Mesodermal cell (in vitro differentiated cells): ENCODE data around the gene IL10.

Experiments
- H3K27ac ChIP-seq: 2 replicates; pipeline ENCODE4 v1.7.0; 2013; ENCODE audit warnings: mild to moderate bottlenecking, low read depth, low read length, moderate library complexity; ENCODE audit not compliant: severe bottlenecking
- H3K36me3 ChIP-seq: 2 replicates; pipeline ENCODE4 v1.7.1; 2013; ENCODE audit warnings: mild to moderate bottlenecking, low read length, moderate library complexity; ENCODE audit not compliant: control insufficient read depth, insufficient read depth
- H3K4me1 ChIP-seq: one replicate; pipeline ENCODE4 v1.7.1; 2013; ENCODE audit warnings: mild to moderate bottlenecking, low read length; ENCODE audit not compliant: insufficient read depth, control insufficient read depth, poor library complexity, severe bottlenecking
- H3K4me3 ChIP-seq: 2 replicates; pipeline ENCODE4 v1.7.0; 2013; ENCODE audit warnings: low read length, control low read depth, mild to moderate bottlenecking; ENCODE audit not compliant: insufficient read depth, poor library complexity, severe bottlenecking; ENCODE audit errors: extremely low read depth
- H3K9me3 ChIP-seq: 2 replicates; pipeline ENCODE4 v1.7.1; 2013; ENCODE audit warnings: mild to moderate bottlenecking, low read length, moderate library complexity; ENCODE audit not compliant: control insufficient read depth
- WGBS, 2 experiments: methylation state at CpG; one replicate each; pipeline ENCODE4 v1.1.5; 2013; ENCODE audit warnings: missing lambda C conversion rate in 2 of 2; ENCODE audit not compliant: insufficient coverage in 2 of 2; 5-methylcytosine and 5-hydroxymethylcytosine counted together

Gene IL10

GRCh38 chr1:206793620-206794019, 21.3 kb upstream of the IL10 start:
- Histone ChIP-seq H3K9me3 (no peaks in the 10 kb centered on the region), H3K36me3 (no peaks in the 10 kb centered on the region), H3K4me3 (no peak overlapping the region), H3K4me1 (peaks cover 6% of the 10 kb centered on the region), H3K27ac (no peak overlapping the region)
- WGBS, 2 experiments, result 56 to 72% methylated on average over 3 to 5 of the region's 7 CpGs

GRCh38 chr1:206792939-206793607, 20.8 kb upstream of the IL10 start:
- WGBS, 2 experiments, result 69 to 87% methylated on average over 10 to 15 of the region's 16 CpGs
- no peak overlapping the region for H3K27ac ChIP-seq

GRCh38 chr1:206790502-206791250, 18.4 kb upstream of the IL10 start:
- no peak overlapping the region for H3K4me3 ChIP-seq
- WGBS, 2 experiments, result 95 to 98% methylated on average over 5 to 7 of the region's 11 CpGs
- no peaks in the 10 kb centered on the region for H3K9me3 ChIP-seq
- no peaks in the 10 kb centered on the region for H3K36me3 ChIP-seq
- peaks cover 6% of the 10 kb centered on the region for H3K4me1 ChIP-seq
- H3K27ac ChIP-seq, result no peak overlapping the region

More at GRCh38 chr1:206792939-206793607, 20.8 kb upstream of the IL10 start:
- Histone ChIP-seq H3K4me1 (peaks cover 6% of the 10 kb centered on the region), H3K36me3 (no peaks in the 10 kb centered on the region), H3K4me3 (no peak overlapping the region), H3K9me3 (no peaks in the 10 kb centered on the region)

GRCh38 chr1:206788487-206789050, 16.3 kb upstream of the IL10 start:
- 90% methylated on average over 2 of the region's 3 CpGs; no CpG with 5 or more reads in 1 of the 2 experiments for WGBS, 2 experiments
- Histone ChIP-seq H3K4me1 (peaks cover 6% of the 10 kb centered on the region), H3K9me3 (no peaks in the 10 kb centered on the region), H3K36me3 (no peaks in the 10 kb centered on the region), H3K4me3 (no peak overlapping the region), H3K27ac (no peak overlapping the region)

DNA sequence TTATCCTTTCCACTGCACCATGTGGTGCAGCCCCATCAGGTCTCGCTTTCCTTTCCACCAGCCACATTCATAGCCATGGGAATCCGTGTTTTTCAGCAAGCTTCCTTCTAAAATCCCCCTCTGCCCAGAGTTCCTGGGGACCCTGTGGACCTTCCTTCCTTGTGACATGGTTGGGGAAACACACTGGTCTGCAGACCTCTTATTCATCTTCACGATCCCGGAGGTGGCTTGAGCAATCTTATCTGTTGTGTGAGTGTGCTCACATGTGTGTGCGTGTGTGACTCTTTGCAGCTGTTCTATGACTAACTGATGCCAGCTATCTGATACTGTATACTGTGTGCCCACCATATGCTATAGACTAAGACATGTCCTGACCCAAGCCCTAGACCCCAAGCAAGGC, 15.6 kb upstream of the IL10 start:
- Histone ChIP-seq H3K27ac (no peak overlapping the region), H3K4me1 (peaks cover 6% of the 10 kb centered on the region), H3K4me3 (no peak overlapping the region), H3K36me3 (no peaks in the 10 kb centered on the region), H3K9me3 (no peaks in the 10 kb centered on the region)
- 96 to 100% methylated on average over 2 of the region's 5 CpGs for WGBS, 2 experiments

- 63 to 87% methylated on average over 1 to 2 of the region's 5 CpGs for WGBS, 2 experiments
- H3K36me3 ChIP-seq, result no peaks in the 10 kb centered on the region
- H3K27ac ChIP-seq, result no peak overlapping the region
- no peak overlapping the region for H3K4me3 ChIP-seq
- H3K9me3 ChIP-seq, result no peaks in the 10 kb centered on the region
- peaks cover under 1% of the 10 kb centered on the region for H3K4me1 ChIP-seq
These were observed 14.1 kb upstream of the IL10 start for GRCh38 chr1:206786212-206786886.

DNA sequence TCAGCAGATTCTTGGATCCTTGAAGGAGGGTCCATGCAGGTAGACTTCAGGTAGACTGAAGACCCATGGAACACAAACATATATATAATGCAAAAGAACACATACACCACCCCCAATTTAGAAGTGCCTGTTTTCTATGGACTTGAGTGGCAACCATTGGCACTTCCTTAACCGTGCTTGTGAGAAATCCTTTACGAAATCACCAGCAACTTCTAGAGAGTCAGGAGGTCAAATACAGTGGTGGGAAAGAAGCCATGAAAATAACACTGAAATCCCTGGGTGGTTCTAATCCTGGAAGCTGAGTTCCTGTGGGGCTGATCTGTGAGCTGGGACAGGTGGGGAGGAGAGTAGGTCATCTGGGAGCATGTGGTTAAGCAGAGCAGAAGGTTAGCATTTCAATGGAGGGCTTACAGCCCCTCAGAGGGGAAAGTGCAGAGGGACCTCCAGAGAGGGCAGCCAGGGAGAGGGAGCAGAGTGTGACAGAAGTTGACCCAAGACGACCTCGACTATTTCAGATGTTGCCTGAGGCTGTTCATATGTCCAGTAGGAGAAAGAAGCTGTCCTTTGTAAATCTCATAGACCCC, 13.0 kb upstream of the IL10 start:
- Histone ChIP-seq H3K4me3 (no peak overlapping the region), H3K36me3 (no peaks in the 10 kb centered on the region), H3K9me3 (no peaks in the 10 kb centered on the region), H3K27ac (no peak overlapping the region), H3K4me1 (no peaks in the 10 kb centered on the region)
- 80 to 84% methylated on average over 3 of the region's 4 CpGs for WGBS, 2 experiments

GRCh38 chr1:206784471-206784903, 12.2 kb upstream of the IL10 start:
- Histone ChIP-seq H3K9me3 (no peaks in the 10 kb centered on the region), H3K36me3 (no peaks in the 10 kb centered on the region), H3K4me1 (no peaks in the 10 kb centered on the region), H3K4me3 (no peak overlapping the region), H3K27ac (no peak overlapping the region)
- 92 to 98% methylated on average over 13 to 17 of the region's 17 CpGs for WGBS, 2 experiments

- Histone ChIP-seq H3K27ac (no peak overlapping the region), H3K4me3 (no peak overlapping the region), H3K4me1 (no peaks in the 10 kb centered on the region), H3K9me3 (no peaks in the 10 kb centered on the region), H3K36me3 (no peaks in the 10 kb centered on the region)
- WGBS, 2 experiments, result 91 to 93% methylated on average over 7 of the region's 7 CpGs
These were observed 11.2 kb upstream of the IL10 start for GRCh38 chr1:206783506-206783905.

DNA sequence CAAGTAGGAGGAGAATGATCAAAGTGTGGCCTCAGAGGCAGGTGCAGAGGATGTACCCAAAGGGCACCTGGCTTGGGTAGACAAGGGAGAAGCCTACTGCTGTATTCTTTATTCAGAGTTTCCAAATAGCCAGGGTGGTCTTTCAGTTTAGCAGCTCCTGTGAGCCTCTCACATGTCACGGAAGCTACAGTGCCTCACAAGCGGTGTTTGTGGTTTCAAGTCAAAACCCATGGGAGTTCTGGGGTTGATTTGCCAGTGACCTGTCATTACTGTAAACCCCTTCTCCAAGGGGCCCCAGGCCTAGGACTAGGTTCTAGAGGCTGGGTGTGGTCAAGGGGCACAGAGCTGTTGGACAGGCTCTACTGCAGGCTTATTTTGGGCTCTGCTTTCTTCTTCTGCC, 10.2 kb upstream of the IL10 start:
- WGBS, 2 experiments, result 100% methylated on average over 2 of the region's 2 CpGs
- Histone ChIP-seq H3K36me3 (no peaks in the 10 kb centered on the region), H3K4me3 (no peak overlapping the region), H3K4me1 (no peaks in the 10 kb centered on the region), H3K27ac (no peak overlapping the region), H3K9me3 (no peaks in the 10 kb centered on the region)
